Aorta (tissue), 5 donors: ENCODE data around the gene MKLN1. TPM values are rescaled to one million over a fixed set of nuclear protein-coding genes. Genes with fewer than 3 reads are reported as not detected.

Source experiments
- ATAC-seq: fragments of 200-7000 bp; cut with Tn5 transposase; one replicate; pipeline ENCODE4 v1.9.1; 2022; ENCODE audit warnings: moderate library complexity; ENCODE audit not compliant: low FRiP score
- DNase-seq, 2 donors: peaks; one replicate each; pipeline ENCODE4 v3.0.0-alpha.2; 2020
- H3K27ac ChIP-seq, 2 donors: one replicate each; pipeline ENCODE4 v1.5.1; 2013; ENCODE audit warnings: low read length in 2 of 2, mild to moderate bottlenecking in 2 of 2, moderate library complexity in 2 of 2, control low read depth in 1 of 2, inconsistent platforms in 1 of 2, low read depth in 1 of 2
- H3K27me3 ChIP-seq, 2 donors: one replicate each; pipeline ENCODE4 v1.6.1; 2013; ENCODE audit warnings: control low read depth in 1 of 2, low read length in 1 of 2, mild to moderate bottlenecking in 1 of 2, moderate library complexity in 1 of 2; ENCODE audit not compliant: insufficient read depth in 2 of 2, control insufficient read depth in 1 of 2
- H3K36me3 ChIP-seq, 2 donors: one replicate each; pipeline ENCODE4 v1.6.1; 2013; ENCODE audit warnings: control low read depth in 1 of 2, low read length in 1 of 2, mild to moderate bottlenecking in 1 of 2; ENCODE audit not compliant: insufficient read depth in 2 of 2, control insufficient read depth in 1 of 2
- H3K4me1 ChIP-seq, 2 donors: one replicate each; pipeline ENCODE4 v1.6.1; 2013; ENCODE audit warnings: low read length in 2 of 2, control low read depth in 1 of 2, mild to moderate bottlenecking in 1 of 2, moderate library complexity in 1 of 2; ENCODE audit not compliant: insufficient read depth in 2 of 2, control insufficient read depth in 1 of 2
- H3K4me3 ChIP-seq, 2 donors: one replicate each; pipeline ENCODE4 v1.5.1; 2013; ENCODE audit warnings: low read length in 2 of 2, control low read depth in 1 of 2, mild to moderate bottlenecking in 1 of 2
- H3K9me3 ChIP-seq: one replicate; pipeline ENCODE4 v1.6.1; 2013; ENCODE audit warnings: mild to moderate bottlenecking, low read length; ENCODE audit not compliant: control insufficient read depth
- WGBS, 2 donors: extraction: QIAGEN DNeasy Blood & Tissue Kit; methylation state at CpG; one replicate each; pipeline ENCODE4 v1.1.7; 2013; 5-methylcytosine and 5-hydroxymethylcytosine counted together
- intact Hi-C, 2 donors: fragments of 100-400 bp; cut with DNase I; formaldehyde crosslinking; loops; one replicate each; pipeline versions ENCODE4 v1.14.2 to v1.15.0; 2022
- polyA plus RNA-seq, 2 donors: library from polyadenylated mRNA; stranded (reverse); fragments of 200-250 nt; gene quantifications; one replicate each; pipeline ENCODE4 v1.2.3, GENCODE V29; 2013
- total RNA-seq, 2 donors: library from RNA; stranded (reverse); fragmentation: NEBNext Ultra II Directional; extraction: Animal tissue kit (Norgen Biotek cat#: 25700); gene quantifications; one replicate each; pipeline ENCODE4 v1.2.1, GENCODE V29; 2021
- donor health status: healthy with polysubstance abuse.
- donor health status: Bipolar disorder and iron deficiency.
- donor health status: DM: no; HTN: no; CAD: no.
- donor health status: DM: no; HTN: no; CAD: no.
- donor health status: DM: yes; HTN: yes; CAD: no.

Gene MKLN1
- total and polyA plus RNA-seq, 4 donors: 11.5 to 91.6 (median 45.2) TPM

- intact Hi-C loops: no loop called here
- DNase-seq (no peak), ATAC-seq (no peak)
- Histone ChIP-seq H3K4me1 (peaks cover 2 to 4% of the 10 kb centered on the region in 2 donors), H3K27me3 (no peaks in the 10 kb centered on the region), H3K36me3 (no peaks in the 10 kb centered on the region), H3K9me3 (no peaks in the 10 kb centered on the region), H3K27ac (no peak overlapping the region), H3K4me3 (no peak overlapping the region)
- WGBS, 2 donors: 91 to 93% methylated on average over 2 of the region's 2 CpGs
These were observed 56.6 kb downstream of the MKLN1 start for GRCh38 chr7:131384286-131384635.

GRCh38 chr7:131385039-131385605 lies 57.4 kb downstream of the MKLN1 start:
- 71 to 72% methylated on average over 8 of the region's 8 CpGs for WGBS, 2 donors
- DNase-seq (no peak), ATAC-seq (no peak)
- intact Hi-C loops: no loop called here
- H3K4me1 ChIP-seq: peaks cover 2 to 4% of the 10 kb centered on the region in 2 donors
- no peaks in the 10 kb centered on the region for H3K27me3 ChIP-seq
- no peak overlapping the region for H3K27ac ChIP-seq
- no peaks in the 10 kb centered on the region for H3K36me3 ChIP-seq
- no peaks in the 10 kb centered on the region for H3K9me3 ChIP-seq
- H3K4me3 ChIP-seq: no peak overlapping the region

DNA sequence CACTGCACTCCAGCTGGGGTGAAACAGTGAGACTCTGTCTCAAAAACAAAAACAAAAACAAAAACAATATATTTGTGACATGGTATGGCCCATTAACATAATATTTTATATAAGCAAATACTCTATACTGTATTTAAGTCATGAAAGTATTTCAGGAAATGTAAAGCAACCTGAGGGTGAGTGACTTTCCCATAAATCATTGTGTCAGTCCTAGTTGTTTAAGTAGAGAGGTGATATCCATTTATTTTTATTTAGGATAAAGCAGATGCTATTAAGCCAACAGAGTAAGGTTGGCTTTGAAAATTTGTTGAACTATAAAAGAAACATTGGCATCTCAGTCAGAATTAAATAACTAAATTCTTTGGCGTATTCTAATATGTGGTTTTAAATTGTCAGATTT lies 60.5 kb downstream of the MKLN1 start:
- Histone ChIP-seq H3K4me1 (peaks cover 2 to 3% of the 10 kb centered on the region in 2 donors), H3K27me3 (no peaks in the 10 kb centered on the region), H3K4me3 (no peak overlapping the region), H3K36me3 (no peaks in the 10 kb centered on the region), H3K27ac (no peak overlapping the region), H3K9me3 (no peaks in the 10 kb centered on the region)
- ATAC-seq (no peak), DNase-seq (no peak)
- intact Hi-C loops: no loop called here
- WGBS, 2 donors: 95 to 97% methylated on average over 1 of the region's 1 CpG

- Histone ChIP-seq H3K9me3 (no peaks in the 10 kb centered on the region), H3K4me1 (no peaks in the 10 kb centered on the region), H3K4me3 (no peak overlapping the region), H3K36me3 (no peaks in the 10 kb centered on the region), H3K27ac (no peak overlapping the region), H3K27me3 (no peaks in the 10 kb centered on the region)
- intact Hi-C loops: no loop called here
- DNase-seq (no peak), ATAC-seq (no peak)
- 93 to 100% methylated on average over 1 of the region's 1 CpG for WGBS, 2 donors
These were observed 62.6 kb downstream of the MKLN1 start for GRCh38 chr7:131390275-131390674.

DNA sequence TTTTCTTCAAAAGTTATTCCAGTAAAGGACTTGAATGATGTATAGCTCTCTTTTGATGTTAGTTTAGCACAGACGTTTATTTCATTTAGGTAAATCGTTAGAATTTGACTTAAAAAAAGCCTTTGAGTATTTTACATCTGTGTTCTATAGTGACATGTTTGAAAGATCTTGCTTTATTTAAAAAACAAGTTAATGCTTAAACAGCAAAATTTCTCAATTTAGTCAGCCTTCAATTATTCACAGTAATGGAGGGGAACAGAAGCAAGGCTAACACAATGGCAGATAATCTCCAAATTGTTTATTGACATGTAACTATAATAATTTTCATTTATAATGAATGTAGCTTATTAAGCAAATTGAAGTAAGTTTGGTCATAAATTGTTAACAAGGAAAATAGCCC lies 63.5 kb downstream of the MKLN1 start:
- no peak overlapping the region for H3K27ac ChIP-seq
- no peaks in the 10 kb centered on the region for H3K9me3 ChIP-seq
- intact Hi-C loops: no loop called here
- no peaks in the 10 kb centered on the region for H3K27me3 ChIP-seq
- H3K36me3 ChIP-seq: no peaks in the 10 kb centered on the region
- H3K4me1 ChIP-seq: no peaks in the 10 kb centered on the region
- DNase-seq: no peak
- 81 to 89% methylated on average over 2 of the region's 2 CpGs for WGBS, 2 donors
- ATAC-seq: no peak
- H3K4me3 ChIP-seq: no peak overlapping the region

GRCh38 chr7:131400681-131401176 lies 73.1 kb downstream of the MKLN1 start:
- no peaks in the 10 kb centered on the region for H3K36me3 ChIP-seq
- intact Hi-C loops: loop anchor here in 1 of 2 donors (10.0 kb wide), 1 partner anchor 76 kb away; the partner anchor contains the start of gene MKLN1
- DNase-seq (no peak), ATAC-seq (no peak)
- no peaks in the 10 kb centered on the region for H3K4me1 ChIP-seq
- no peak overlapping the region for H3K4me3 ChIP-seq
- no peak overlapping the region for H3K27ac ChIP-seq
- 8 to 16% methylated on average over 1 of the region's 1 CpG for WGBS, 2 donors
- H3K27me3 ChIP-seq: no peaks in the 10 kb centered on the region
- no peaks in the 10 kb centered on the region for H3K9me3 ChIP-seq

GRCh38 chr7:131401194-131401593 lies 73.5 kb downstream of the MKLN1 start:
- Histone ChIP-seq H3K27me3 (no peaks in the 10 kb centered on the region), H3K4me3 (no peak overlapping the region), H3K27ac (no peak overlapping the region), H3K4me1 (no peaks in the 10 kb centered on the region), H3K36me3 (no peaks in the 10 kb centered on the region), H3K9me3 (no peaks in the 10 kb centered on the region)
- intact Hi-C loops: loop anchor here in 1 of 2 donors (10.0 kb wide), 1 partner anchor 76 kb away; the partner anchor contains the start of gene MKLN1
- DNase-seq: no peak
- ATAC-seq: no peak

DNA sequence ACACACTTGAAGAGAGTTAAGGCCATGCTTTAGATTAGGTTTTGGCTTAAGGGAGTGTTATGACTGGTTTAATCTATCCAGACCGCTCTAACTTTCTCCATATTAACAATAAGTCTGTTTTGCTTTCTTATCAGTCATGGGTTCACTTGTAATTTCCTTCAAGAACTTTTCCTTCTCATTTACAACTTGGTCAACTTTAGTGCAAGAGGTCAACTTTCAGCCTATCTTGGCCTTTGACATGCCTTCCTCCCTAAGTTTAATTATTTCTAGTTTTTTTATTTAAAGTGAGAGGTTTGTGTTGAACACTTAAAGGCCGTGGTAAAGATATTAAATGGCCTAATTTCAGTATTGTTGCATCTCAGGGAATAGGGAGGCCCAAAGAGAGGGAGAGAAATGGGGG lies 75.6 kb downstream of the MKLN1 start:
- DNase-seq (no peak), ATAC-seq (no peak)
- H3K9me3 ChIP-seq: no peaks in the 10 kb centered on the region
- H3K4me1 ChIP-seq: no peaks in the 10 kb centered on the region
- H3K36me3 ChIP-seq: no peaks in the 10 kb centered on the region
- no peaks in the 10 kb centered on the region for H3K27me3 ChIP-seq
- 71 to 77% methylated on average over 2 of the region's 2 CpGs for WGBS, 2 donors
- intact Hi-C loops: loop anchor here in 1 of 2 donors (10.0 kb wide), 1 partner anchor 79 kb away; the partner anchor contains the start of gene MKLN1
- no peak overlapping the region for H3K27ac ChIP-seq
- H3K4me3 ChIP-seq: no peak overlapping the region

GRCh38 chr7:131404226-131404911 lies 76.7 kb downstream of the MKLN1 start:
- H3K36me3 ChIP-seq: no peaks in the 10 kb centered on the region
- 97 to 98% methylated on average over 7 of the region's 7 CpGs for WGBS, 2 donors
- intact Hi-C loops: loop anchor here in 1 of 2 donors (10.0 kb wide), 1 partner anchor 80 kb away; the partner anchor contains the start of gene MKLN1
- ATAC-seq (no peak), DNase-seq (no peak)
- no peaks in the 10 kb centered on the region for H3K4me1 ChIP-seq
- no peaks in the 10 kb centered on the region for H3K9me3 ChIP-seq
- H3K27me3 ChIP-seq: no peaks in the 10 kb centered on the region
- H3K27ac ChIP-seq: no peak overlapping the region
- no peak overlapping the region for H3K4me3 ChIP-seq
